ENCODE measurements around the gene LETM1. TPM values are rescaled to one million over a fixed set of nuclear protein-coding genes. Genes with fewer than 3 reads are reported as not detected.
A peak's percentile ranks its signal among the peaks of the same experiment; 100 is the strongest.

LETM1 gene
- total and polyA plus RNA-seq, 2 of the 13 experiments (the other 11 are each of a cell fraction or from before 2014, with no cell fraction given): 9.7 to 41.6 TPM

GRCh38 chr4:1792158-1792831, 63.7 kb downstream of the LETM1 start:
- Histone ChIP-seq H4K20me1 (ENCODE audit: insufficient read depth, low read length) (peaks cover 3% of the 10 kb centered on the region; the same call in 1 of the 2 replicates), H3K9me3 (ENCODE audit: low read length) (no peaks in the 10 kb centered on the region), H3K9ac (ENCODE audit: insufficient read depth, low read depth, low read length) (peak overlapping the region; percentile 60), H3K36me3 (replicated peaks in 1 of 2; ENCODE audit: control insufficient read depth in 1 of 2, insufficient read depth in 2 of 2, low read length in 2 of 2) (no peaks in the 10 kb centered on the region), H3K4me1 (ENCODE audit: insufficient read depth, low read length) (peaks cover 71% of the 10 kb centered on the region), H3K4me3 (replicated peaks in 1 of 3; ENCODE audit: insufficient read depth in 1 of 3, low read depth in 2 of 3, low read length in 3 of 3) (peak overlapping the region; percentile 19 to 78 (median 52); a peak in 5 of 6 replicates), H2AFZ (ENCODE audit: low read length) (no peak overlapping the region), H3K79me2 (ENCODE audit: insufficient read depth, low read length) (peaks cover 29% of the 10 kb centered on the region), H3K4me2 (ENCODE audit: low read depth, low read length) (peak overlapping the region; percentile 87), H3K27me3 (ENCODE audit: control insufficient read depth in 1 of 2, insufficient read depth in 2 of 2, low read length in 2 of 2) (peaks cover 8 to 22% of the 10 kb centered on the region in 2 experiments; a peak in 4 of 5 replicates), H3K27ac (ENCODE audit: extremely low read length, insufficient read depth, low read length) (peak overlapping the region; percentile 47)
- in situ Hi-C loops (cut with HindIII; ENCODE audit: extremely low pct_ligation_motif_present, low pct_unique_long_range_greater_than_20kb): no loop called here
- ChIA-PET POLR2A (interaction anchor here (0.7 to 28.6 kb wide), 7 partner anchors 9 to 71 kb away, joined by 3 to 1258 read pairs (median 23); partner anchors contain the start of genes TACC3 and TMEM129), CTCF (ENCODE audit: low intra/inter-chr PET ratio, low total read pairs) (no interaction called here)
- ATAC-seq: peak; percentile 35
- DNase-seq (ENCODE audit: low spot score): no peak
- FAIRE-seq: no peak
- BruUV-seq (replicated peaks): no TSS peak
- intact Hi-C loops (cut with micrococcal nuclease; ENCODE audit: unreplicated experiment): no loop called here
- 38% methylated on average over 9 of the region's 29 CpGs for WGBS (ENCODE audit: low lambda C conversion rate)
- TF ChIP-seq ZNF552 (CRISPR knock-in tag; IDR thresholded peaks at IDR 0.05; ENCODE audit: borderline replicate concordance) (peak; percentile 47; the same call in 1 of the 2 replicates), KMT2A (CRISPR knock-in tag; IDR thresholded peaks at IDR 0.05) (no peak), HDAC1 (CRISPR knock-in tag; IDR thresholded peaks at IDR 0.05) (0 out of 2 replicates have a peak, but pooled peaks have one; percentile 17), ZNF703 (CRISPR knock-in tag; IDR thresholded peaks at IDR 0.05; ENCODE audit: borderline replicate concordance) (0 out of 2 replicates have a peak, but pooled peaks have one; percentile 15), ZNF274 (CRISPR knock-in tag; IDR thresholded peaks at IDR 0.05) (peak; percentile 68; the same call in 1 of the 2 replicates), SOX5 (CRISPR knock-in tag; IDR thresholded peaks at IDR 0.05; ENCODE audit: borderline replicate concordance) (no peak), ZNF350 (CRISPR knock-in tag; IDR thresholded peaks at IDR 0.05; ENCODE audit: borderline replicate concordance, low read depth) (peak; percentile 30; the same call in 1 of the 2 replicates), ZNF263 (CRISPR knock-in tag; IDR thresholded peaks at IDR 0.05) (peak; percentile 96), ZNF432 (CRISPR knock-in tag; IDR thresholded peaks at IDR 0.05; ENCODE audit: borderline replicate concordance) (no peak), GPN1 (CRISPR knock-in tag; IDR thresholded peaks at IDR 0.05; ENCODE audit: borderline replicate concordance) (no peak), HOXD1 (CRISPR knock-in tag; IDR thresholded peaks at IDR 0.05) (no peak), FOXC1 (CRISPR knock-in tag; IDR thresholded peaks at IDR 0.05; ENCODE audit: borderline replicate concordance) (0 out of 2 replicates have a peak, but pooled peaks have one; percentile 16), PCBP1 (IDR thresholded peaks at IDR 0.05; ENCODE audit: borderline replicate concordance, low read depth, low read length) (0 out of 2 replicates have a peak, but pooled peaks have one; percentile 18), MED1 (CRISPR knock-in tag; IDR thresholded peaks at IDR 0.05) (0 out of 2 replicates have a peak, but pooled peaks have one; percentile 6), ZNF547 (CRISPR knock-in tag; IDR thresholded peaks at IDR 0.05) (0 out of 2 replicates have a peak, but pooled peaks have one; percentile 38), ZBTB42 (CRISPR knock-in tag; IDR thresholded peaks at IDR 0.05) (0 out of 2 replicates have a peak, but pooled peaks have one; percentile 31), KDM2A (CRISPR knock-in tag; IDR thresholded peaks at IDR 0.05; ENCODE audit: borderline replicate concordance, low read depth) (0 out of 2 replicates have a peak, but pooled peaks have one; percentile 26), RBFOX2 (IDR thresholded peaks at IDR 0.05; ENCODE audit: low read depth, low read length) (0 out of 2 replicates have a peak, but pooled peaks have one; percentile 1), MYC (CRISPR knock-in tag; IDR thresholded peaks at IDR 0.05; ENCODE audit: borderline replicate concordance) (peak; percentile 35; the same call in 1 of the 2 replicates), ZNF678 (CRISPR knock-in tag; IDR thresholded peaks at IDR 0.05) (0 out of 2 replicates have a peak, but pooled peaks have one; percentile 34), ZNF782 (CRISPR knock-in tag; IDR thresholded peaks at IDR 0.05; ENCODE audit: borderline replicate concordance) (0 out of 2 replicates have a peak, but pooled peaks have one; percentile 33), HNF4A (CRISPR knock-in tag; IDR thresholded peaks at IDR 0.05) (0 out of 2 replicates have a peak, but pooled peaks have one; percentile 5), ZNF121 (CRISPR knock-in tag; IDR thresholded peaks at IDR 0.05) (0 out of 2 replicates have a peak, but pooled peaks have one; percentile 14), ATF2 (CRISPR knock-in tag; IDR thresholded peaks at IDR 0.05) (no peak)
